HG03280 (cell line): Measurements from ENCODE around the gene ITPR2.

Source experiments
- ATAC-seq: cut with Tn5 transposase; IDR thresholded peaks from one replicate; pipeline ENCODE4 v1.9.1; 2021; ENCODE audit warnings: mild to moderate bottlenecking, moderate library complexity; ENCODE audit not compliant: unreplicated experiment

The ITPR2 gene

DNA sequence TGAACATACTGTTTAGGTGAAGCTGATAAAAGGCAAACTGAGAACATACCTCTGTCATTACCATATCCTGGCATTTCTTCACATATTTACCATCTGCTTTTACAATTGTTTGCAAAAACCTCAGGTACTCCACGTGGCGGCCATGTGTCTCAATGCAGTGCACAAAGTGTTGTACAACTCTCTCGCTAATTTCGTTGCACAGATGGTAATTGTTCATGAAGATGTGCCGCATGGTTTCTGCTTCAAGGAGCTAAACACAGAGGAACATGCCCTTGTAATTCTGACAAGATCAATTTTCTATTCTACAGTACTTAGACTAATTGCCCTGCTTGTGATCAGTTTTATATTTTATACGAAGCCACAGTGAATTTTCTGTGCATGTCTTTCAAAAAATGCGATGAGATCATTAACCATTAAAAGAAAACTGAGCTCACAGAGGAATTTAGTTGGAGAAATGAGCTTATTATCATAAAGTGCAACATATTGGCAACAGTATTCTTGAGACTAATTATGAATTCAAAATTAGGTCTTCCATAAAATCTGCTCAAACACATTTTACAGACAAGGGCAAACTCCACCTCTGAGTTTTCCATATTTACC lies 233.8 kb downstream of the ITPR2 start:
- ATAC-seq = no peak

DNA sequence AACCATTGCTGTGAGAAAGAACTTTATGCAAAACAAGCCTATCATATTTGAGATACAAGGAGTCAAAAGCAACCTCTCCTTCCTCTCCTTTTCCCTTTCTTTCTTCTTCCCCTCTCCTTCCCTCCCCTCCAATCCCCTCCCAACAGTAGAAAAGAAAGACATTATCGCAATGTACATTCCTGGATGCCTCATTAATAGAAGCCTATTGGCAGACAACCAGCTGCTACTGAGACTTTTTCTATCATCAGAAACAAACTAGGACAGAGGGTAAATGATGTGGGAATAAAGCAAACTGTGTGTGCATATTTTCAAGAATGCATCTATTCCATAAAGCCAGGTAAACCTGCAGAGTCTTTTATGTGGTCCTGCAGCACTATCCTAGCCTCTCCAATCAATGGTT lies 237.2 kb downstream of the ITPR2 start:
- ATAC-seq = no peak

DNA sequence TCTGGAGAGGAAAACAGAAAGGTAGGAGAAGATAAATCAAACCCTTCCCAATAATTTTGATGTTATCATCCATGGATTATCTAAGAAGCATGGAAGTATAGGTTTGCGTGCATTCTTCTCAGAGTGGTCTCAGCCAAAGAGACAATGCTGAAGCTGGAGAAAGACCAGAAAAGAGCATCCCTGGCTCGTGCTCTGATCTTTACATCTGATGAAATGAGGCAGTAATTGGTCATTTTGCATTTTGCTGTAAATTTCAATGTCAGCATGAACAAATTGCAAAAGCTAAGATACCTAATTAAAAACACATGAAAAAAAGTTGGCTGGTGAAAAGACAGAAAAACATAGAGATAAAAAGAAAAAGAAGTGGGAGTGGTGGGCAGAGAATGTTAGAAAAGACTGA lies 252.4 kb downstream of the ITPR2 start:
- no peak for ATAC-seq

DNA sequence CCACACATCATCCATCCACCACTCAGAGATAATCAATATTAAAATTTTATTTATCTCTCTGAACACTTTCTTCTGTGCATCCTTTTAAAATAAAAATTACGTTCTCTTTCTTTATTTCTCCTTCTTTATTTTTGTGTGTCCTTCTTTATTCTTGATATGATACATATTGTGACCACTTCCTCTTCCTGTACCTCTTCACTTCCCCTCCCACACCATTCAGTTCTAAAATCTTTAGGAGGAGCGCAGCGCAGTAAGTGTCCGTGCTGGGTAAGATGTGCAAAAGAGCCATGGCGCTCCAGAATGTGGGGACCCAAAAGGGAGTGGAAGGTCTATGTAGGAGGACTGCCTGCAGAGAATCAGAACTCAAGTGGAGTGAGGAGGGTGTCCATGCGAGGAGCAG lies 256.7 kb downstream of the ITPR2 start:
- no peak for ATAC-seq

DNA sequence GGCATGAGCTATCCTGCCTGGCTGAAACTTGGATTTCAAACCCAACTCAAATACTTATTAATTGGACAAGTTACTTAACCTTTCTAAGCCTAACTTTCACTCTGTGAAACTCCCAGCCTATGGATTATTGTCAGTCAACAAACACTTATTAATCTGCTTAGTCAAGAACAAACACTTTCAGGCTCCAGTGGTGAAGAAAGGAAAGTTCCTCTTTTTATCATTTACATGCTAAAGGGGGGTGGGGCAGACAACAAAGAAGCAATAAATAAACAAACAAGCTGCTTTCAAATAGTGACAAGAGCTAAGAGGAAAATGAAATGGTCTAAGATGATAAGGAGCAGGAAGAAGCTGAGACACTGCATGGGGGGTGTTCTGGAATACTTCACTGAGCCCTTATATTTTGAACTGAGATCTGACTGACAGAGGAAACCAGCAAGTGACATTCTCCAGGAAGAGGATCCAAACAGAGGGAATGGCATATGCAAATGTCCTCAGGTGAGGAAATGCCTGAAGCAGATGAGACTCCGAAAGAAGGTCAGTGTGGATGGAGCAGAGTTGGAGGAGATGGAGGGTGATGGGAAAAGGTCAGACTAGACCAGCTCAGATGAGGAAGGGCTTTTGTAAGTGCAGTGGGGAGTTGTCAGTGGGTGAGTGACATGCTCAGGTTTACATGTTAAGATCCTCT lies 259.6 kb downstream of the ITPR2 start:
- no peak for ATAC-seq

DNA sequence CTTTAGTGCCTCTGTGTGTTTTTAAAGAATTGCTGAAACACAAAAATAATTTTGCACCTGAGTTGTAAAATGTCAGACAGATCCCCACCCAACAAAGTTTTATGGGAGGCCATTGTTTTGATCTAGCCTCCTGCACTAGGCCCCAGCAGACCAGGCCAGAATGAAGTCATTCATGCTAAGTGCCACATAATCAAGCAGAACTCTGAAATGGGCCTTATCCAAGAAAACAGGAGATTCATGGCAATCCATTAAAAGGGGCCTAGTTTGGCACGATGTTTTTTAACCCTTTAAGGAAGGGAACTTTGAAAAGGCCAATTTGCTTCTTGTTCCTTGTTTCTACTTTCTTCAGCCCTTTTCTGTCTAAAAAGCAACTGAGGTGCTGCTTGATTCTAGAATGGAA lies 260.9 kb downstream of the ITPR2 start:
- no peak for ATAC-seq

DNA sequence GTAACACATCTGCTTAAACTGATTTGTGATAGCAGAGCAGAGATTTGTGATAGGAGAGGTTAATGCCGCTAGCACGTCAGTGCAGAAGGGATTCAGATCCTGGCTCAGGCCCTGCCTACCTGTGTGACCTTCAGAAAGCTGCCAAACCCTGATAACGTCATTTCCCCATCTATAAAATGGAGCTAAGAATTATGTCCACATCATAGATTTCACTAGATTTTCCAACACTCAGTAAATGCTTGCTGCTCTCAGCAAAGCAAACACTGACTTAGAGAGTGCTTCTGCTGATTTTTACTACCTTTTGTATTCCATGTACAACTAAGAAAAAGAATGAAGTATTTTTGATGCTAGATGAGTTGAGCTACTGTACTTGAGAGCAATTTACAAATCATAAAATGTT lies 261.4 kb downstream of the ITPR2 start:
- ATAC-seq = no peak

DNA sequence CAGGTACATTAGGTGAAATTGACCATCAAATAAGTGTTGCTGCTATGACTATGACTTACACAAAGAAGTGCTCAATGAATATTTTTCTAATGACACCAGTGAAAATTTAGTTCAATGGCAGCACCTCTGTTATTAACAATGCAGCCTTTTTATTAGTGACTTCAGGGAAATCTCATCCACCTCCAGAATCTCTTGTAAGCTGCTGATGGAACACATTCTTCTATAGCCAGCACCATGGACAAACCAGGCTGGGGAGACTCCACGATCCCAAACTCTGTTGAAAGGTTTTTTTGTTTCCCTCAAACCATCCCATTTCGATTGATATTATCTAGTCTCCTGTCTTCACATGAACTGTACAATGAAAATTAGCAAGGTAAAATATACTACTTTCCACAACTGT lies 265.9 kb downstream of the ITPR2 start:
- no peak for ATAC-seq

DNA sequence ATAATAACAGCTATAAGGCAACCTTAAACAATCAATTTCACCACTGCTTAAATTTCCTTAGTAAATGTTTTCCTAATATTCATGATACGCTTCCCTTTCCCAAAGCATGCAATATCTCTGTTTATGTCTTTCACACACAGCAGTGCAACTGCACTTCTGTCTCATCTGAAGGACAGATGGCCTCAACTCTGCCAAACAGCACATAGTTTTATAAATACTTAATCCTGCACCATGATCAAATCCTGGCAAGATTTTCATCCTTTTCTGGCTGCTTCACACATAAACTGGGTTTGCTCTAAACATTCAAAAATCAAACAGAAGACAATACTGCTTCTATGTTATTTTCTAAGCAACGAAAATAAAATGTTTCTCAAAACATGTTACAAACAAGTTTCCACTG lies 266.3 kb downstream of the ITPR2 start:
- no peak for ATAC-seq

DNA sequence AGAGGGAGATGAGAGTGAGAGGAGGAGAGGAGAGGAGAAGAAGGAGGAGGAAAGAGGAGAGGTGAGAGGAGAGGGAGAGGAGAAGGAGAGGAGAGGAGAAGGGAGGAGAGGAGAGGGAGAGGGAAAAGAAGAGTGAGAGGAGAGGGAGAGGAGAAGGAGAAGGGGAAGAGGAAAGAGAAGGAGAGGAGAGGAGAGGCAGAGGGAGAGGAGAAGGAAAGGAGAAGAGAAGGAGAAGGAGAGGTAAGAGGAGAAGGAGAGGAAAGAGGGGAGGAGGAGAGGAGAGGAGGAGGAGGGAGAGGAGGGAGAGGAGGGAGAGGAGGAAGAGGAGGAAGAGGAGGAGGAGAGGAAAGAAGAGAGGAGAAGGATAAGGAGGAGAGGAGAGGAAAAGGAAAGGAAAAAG lies 266.8 kb downstream of the ITPR2 start:
- no peak for ATAC-seq

DNA sequence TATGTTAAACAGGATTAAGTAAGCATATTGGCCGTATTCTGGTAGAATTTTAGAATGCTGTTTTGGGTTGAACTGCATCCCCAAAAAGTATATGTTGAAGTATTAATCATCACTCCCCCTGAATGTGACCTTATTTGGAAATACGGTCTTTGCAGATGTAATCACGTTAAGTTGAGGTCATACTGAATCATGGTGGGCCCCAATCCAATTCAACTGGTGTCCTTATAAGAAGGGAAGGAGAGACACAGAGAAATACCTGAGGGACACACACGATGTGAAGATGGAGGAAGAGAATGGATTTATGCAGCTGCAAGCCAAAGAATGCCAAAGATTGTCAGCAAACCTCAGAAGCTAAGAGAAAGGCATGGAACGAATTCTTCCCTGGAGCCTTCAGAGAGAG lies 268.6 kb downstream of the ITPR2 start:
- ATAC-seq = no peak

DNA sequence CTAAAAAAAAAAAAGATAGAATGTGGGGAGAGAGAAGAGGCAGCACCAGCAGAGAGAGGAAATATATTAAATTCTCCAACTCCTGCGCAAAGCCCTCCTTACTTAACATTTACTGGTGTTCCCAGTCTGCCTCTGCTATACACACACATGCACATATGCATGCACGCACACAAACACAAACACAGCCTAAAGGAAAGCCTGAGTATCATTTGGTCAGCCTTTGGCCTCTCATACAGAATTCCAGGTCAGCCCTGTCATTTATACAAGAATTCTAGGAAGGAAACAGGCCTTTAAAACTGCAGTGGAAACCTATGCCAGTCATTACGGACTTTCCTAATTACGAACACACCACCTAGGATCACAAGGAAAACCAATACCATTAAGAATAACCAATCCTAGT lies 269.4 kb downstream of the ITPR2 start:
- ATAC-seq = no peak

DNA sequence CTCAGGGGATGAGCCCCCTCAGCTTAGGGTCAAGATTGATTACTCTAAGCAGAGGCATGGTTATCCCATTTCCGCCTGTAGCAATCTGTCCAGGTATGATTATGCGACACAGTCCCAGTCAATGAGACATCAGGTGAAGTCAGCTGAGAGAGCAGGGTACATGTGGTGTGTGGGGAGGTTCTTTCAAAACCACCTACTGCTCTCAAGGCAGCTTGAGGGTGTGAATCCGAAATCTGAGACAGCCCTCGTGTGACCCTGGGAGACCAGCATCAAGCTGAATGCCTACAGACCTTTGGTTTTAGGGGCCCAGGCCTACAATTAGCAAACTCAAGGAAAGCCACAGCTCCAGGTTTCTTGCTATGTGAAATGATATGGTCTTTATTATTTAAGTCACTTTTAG lies 275.7 kb downstream of the ITPR2 start:
- ATAC-seq = no peak

DNA sequence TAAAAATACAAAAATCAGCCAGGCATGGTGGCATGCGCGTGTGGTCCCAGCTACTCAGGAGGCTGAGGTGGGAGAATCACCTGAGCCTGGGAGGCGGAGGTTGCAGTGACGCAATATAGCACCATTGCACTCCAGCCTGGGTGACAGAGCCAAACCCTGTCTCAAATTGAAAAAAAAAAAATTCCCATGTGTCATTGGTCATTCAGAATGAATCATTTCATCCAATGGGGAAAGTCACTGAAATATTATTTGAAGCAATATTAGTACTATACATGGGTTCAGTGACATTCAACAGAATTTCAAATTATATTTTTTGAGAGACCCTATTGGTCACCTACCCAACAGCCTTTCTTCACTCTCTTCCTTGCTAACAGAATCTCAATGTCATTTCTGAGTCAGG lies 276.1 kb downstream of the ITPR2 start:
- no peak for ATAC-seq

DNA sequence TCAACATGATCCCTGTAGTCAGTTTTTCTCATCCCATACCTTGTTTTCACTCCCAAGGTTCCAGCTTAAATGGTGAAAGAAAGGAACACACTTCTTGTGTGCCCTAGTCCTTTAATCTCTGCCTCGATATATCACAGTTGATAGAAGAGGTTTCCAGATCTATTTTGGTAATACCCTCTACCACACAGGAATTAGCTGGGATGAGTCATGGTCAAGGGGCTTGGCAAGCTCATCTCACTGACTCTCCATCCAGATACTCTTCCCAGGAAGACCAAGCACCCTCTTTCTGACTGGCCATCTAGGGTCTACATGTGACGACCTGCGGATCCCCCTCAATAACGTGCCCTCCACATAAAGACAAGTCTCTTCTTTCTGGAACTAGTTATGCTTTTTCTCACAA lies 277.9 kb downstream of the ITPR2 start:
- ATAC-seq = no peak

DNA sequence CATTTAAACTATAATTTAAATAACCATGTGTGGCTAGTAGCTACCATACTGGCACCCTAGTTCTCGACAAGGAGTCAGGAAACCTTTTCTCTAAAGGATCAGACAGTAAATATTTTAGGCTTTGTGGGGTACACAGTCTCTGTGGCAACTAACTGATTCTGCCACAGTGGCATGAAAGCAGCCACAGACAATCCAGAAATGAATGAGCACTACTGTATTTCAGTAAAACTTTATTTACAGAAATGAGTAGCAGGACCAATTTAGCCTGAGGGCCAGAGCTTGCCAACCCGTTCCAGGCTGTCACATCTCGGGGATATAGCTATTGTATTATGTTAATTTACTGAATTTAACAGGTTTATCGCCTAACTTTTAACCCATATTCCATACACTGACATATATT lies 278.7 kb downstream of the ITPR2 start:
- ATAC-seq = no peak

DNA sequence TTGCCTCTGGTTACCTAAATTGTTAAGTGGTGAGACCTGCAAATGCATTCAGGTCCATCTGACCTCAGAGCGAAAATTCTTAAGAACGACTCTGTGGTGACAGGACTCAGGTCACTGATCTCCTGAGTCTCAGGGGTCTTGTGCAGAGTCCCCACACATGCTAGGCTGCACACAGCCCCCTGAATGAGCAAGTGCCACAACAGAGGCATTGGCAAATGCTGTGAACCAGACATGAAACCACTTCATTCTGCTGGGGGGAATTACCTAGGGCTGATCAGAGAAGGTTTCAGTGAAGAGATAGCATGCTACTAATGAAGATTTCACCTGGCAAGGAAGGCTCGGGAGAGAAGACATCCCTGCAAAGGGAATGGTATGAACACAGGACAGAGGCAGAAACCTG lies 281.6 kb downstream of the ITPR2 start:
- ATAC-seq = no peak

DNA sequence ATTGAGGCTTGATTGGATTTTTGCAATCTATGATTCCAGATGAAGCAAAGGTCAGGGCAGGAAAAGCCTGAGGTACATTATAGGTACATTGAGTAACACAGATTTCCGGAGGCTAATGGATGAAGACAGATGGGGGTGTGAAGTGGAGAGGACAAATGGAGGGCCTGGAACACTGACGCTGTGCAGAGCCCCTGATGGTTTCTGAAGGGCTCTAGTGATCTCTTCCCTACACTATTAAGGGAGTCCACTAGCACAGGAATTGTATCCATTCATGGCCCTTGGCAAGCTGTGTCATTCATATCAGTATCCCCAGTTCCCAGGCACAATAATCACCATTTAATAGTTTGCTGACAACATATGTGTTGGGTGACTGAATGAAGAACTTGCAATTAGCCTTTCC lies 284.8 kb downstream of the ITPR2 start:
- no peak for ATAC-seq

DNA sequence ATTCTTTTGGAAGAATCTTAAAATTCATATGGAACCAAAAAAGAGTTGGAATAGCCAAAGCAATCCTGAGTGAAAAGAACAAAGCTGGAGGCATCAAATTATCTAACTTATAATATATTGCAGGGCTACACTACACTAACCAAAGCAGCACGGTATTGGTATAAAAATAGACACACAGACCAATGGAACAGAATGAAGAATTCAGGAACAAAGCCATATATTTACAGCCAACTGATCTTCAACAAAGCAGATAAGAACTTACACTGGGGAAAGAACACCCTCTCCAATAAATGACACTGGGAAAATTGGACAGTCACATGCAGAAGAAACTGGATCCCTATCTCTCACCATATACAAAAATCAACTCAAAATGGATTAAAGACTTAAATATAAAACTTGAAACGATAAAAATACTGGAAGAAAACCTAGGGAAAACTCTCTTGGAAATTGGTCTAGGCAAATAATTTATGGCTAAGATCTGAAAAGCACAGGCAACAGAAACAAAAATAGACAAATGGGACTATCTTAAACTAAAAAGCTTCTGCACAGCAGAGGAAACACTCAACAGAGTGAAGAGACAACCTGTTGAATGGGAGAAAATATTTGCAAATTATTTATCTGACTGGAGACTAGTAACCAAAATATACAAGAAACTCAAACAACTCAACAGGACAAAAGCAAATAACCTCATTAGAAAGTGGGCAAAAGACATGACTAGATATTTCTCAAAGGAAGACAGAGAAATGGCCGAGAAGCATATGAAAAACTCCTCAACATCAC lies 286.3 kb downstream of the ITPR2 start:
- no peak for ATAC-seq

DNA sequence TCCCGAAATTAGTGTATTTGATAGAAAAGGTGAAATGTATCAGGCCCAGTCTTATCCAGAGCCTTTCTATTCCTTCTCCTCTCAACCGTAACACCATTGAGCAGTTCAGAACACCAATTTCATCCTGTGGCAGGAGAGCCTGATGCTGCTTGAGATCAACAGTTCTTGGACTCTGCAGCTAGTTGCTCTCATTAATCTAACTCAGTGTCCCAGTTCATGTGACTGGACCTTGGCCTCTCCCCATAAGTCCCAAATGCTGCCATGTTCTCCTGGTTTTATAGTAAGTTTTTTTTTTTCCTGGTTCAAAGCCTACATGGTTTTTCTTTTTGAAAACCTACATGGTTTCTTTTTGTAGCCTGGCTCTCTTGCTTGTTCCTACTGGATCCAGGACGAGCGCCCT lies 293.9 kb downstream of the ITPR2 start:
- ATAC-seq = no peak

DNA sequence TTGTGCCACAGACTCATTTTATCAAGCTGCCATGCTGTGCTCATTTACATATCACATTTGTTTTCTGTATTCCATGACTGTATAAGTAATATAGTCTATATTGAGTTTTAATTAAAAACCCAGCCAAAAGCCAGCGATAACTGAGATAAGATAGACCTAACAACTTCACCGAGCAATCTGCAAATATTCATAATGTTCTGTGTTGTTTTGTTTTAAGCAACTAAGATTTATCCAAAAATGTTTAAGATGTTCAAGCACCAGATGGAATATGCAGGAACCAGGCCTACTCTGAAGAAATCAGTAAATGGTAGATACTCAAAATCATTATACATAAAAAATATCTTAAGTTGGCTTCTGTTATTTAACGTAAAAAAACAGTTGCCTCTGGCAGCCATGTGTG lies 295.3 kb downstream of the ITPR2 start:
- no peak for ATAC-seq

DNA sequence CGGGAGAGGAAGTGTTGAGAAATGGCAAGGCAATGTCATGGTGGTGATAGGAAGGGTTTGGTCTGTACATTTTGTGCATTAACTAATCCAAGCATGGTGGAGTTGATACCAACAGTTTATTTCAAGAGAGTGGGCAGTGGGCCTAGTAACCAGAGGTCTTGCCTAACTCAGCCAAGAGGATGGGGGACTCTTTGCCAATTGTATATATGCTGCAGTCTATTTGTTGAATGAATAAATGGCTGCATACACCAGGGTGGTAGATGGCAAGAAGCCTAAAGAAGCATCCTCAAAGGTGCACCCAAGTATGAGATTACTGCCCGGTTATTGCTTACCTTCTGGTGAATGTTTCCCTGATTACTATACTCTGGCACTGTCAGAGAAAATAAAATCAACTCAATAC lies 295.9 kb downstream of the ITPR2 start:
- ATAC-seq = no peak
